Psoas muscle (tissue), 8 donors: ENCODE results near the gene SEC16B. TPM values are rescaled to one million over a fixed set of nuclear protein-coding genes. Genes with fewer than 3 reads are reported as not detected.

Source experiments
- ATAC-seq, 4 donors: fragments of 200-7000 bp; cut with Tn5 transposase; one replicate each; pipeline ENCODE4 v1.9.1; 2020; ENCODE audit warnings: moderate library complexity in 3 of 4, mild to moderate bottlenecking in 2 of 4
- DNase-seq, 2 donors: peaks; one replicate each; pipeline ENCODE4 v3.0.0-alpha.2; 2020
- H3K27ac ChIP-seq: fragments of 200-600 bp; one replicate; pipeline ENCODE4 v1.8.0; 2022
- H3K27me3 ChIP-seq, 3 donors: fragments of 200-600 bp in 1 of 3; one replicate each; pipeline versions ENCODE4 v1.6.1 to v1.8.0; 2013 to 2022; ENCODE audit warnings: low read length in 2 of 3, mild to moderate bottlenecking in 2 of 3, moderate library complexity in 1 of 3; ENCODE audit not compliant: insufficient read depth in 3 of 3
- H3K36me3 ChIP-seq, 2 donors: fragments of 200-600 bp in 1 of 2; one replicate each; pipeline versions ENCODE4 v1.6.1 to v1.8.0; 2013 to 2022; ENCODE audit warnings: low read depth in 1 of 2, mild to moderate bottlenecking in 1 of 2, moderate library complexity in 1 of 2; ENCODE audit not compliant: insufficient read depth in 1 of 2
- H3K4me1 ChIP-seq: fragments of 200-600 bp; one replicate; pipeline ENCODE4 v1.8.0; 2022
- H3K4me3 ChIP-seq: fragments of 200-600 bp; one replicate; pipeline ENCODE4 v1.8.0; 2022; ENCODE audit warnings: mild to moderate bottlenecking
- H3K9me3 ChIP-seq: fragments of 200-600 bp; one replicate; pipeline ENCODE4 v1.8.0; 2022
- WGBS, 3 donors: extraction: QIAGEN DNeasy Blood & Tissue Kit; methylation state at CpG; one replicate each; pipeline versions ENCODE4 v1.1.6 to v1.1.7; 2013; 5-methylcytosine and 5-hydroxymethylcytosine counted together
- intact Hi-C, 2 donors: fragments of 100-400 bp; cut with DNase I; formaldehyde crosslinking; loops; one replicate each; pipeline versions ENCODE4 v1.11.0 to v1.14.2; 2022
- polyA plus RNA-seq, 3 donors: library from polyadenylated mRNA; stranded (reverse); fragments of 200-250 nt; gene quantifications; one replicate each; pipeline ENCODE4 v1.2.3, GENCODE V29; 2013
- total RNA-seq, 4 donors: library from RNA; stranded (reverse); fragmentation: NEBNext Ultra II Directional in 2 of 4; extraction: Animal tissue kit (Norgen Biotek cat#: 25700) in 2 of 4; gene quantifications; one replicate each; pipeline versions ENCODE4 v1.2.1 to v1.2.4, GENCODE V29; 2021 to 2023
- TF ChIP-seq, protein P1 (sequence below): fragments of 200-600 bp; IDR thresholded peaks from one replicate; pipeline ENCODE4 v1.8.0; 2022; ENCODE audit warnings: antibody characterized with exemption
- donor health status: healthy with polysubstance abuse.
- donor health status: DM: no; HTN: no; CAD: no; lungs with moderate emphysema.
- donor health status: Bipolar disorder and iron deficiency.
- donor health status: healthy.
- donor health status: DM: yes; HTN: yes; CAD: no.
- donor health status: DM: no; HTN: no; CAD: no.
- donor health status: DM: no; HTN: no; CAD: no.
- donor health status: DM: yes; HTN: yes; CAD: no.

The SEC16B gene
- total and polyA plus RNA-seq, 7 donors, result 0.42 to 2.3 (median 0.81) TPM

GRCh38 chr1:177934927-177935326, 34.9 kb downstream of the SEC16B start:
- TF ChIP-seq, protein P1, sequence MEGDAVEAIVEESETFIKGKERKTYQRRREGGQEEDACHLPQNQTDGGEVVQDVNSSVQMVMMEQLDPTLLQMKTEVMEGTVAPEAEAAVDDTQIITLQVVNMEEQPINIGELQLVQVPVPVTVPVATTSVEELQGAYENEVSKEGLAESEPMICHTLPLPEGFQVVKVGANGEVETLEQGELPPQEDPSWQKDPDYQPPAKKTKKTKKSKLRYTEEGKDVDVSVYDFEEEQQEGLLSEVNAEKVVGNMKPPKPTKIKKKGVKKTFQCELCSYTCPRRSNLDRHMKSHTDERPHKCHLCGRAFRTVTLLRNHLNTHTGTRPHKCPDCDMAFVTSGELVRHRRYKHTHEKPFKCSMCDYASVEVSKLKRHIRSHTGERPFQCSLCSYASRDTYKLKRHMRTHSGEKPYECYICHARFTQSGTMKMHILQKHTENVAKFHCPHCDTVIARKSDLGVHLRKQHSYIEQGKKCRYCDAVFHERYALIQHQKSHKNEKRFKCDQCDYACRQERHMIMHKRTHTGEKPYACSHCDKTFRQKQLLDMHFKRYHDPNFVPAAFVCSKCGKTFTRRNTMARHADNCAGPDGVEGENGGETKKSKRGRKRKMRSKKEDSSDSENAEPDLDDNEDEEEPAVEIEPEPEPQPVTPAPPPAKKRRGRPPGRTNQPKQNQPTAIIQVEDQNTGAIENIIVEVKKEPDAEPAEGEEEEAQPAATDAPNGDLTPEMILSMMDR, result no peak
- 84 to 90% (median 86%) methylated on average over 3 of the region's 3 CpGs for WGBS, 3 donors
- ATAC-seq (no peak), DNase-seq (no peak)
- Histone ChIP-seq H3K4me3 (no peak overlapping the region), H3K4me1 (no peaks in the 10 kb centered on the region), H3K9me3 (no peaks in the 10 kb centered on the region), H3K36me3 (peaks cover 4 to 86% of the 10 kb centered on the region in 2 donors), H3K27me3 (no peaks in the 10 kb centered on the region), H3K27ac (no peak overlapping the region)
- intact Hi-C loops, result no loop called here

DNA sequence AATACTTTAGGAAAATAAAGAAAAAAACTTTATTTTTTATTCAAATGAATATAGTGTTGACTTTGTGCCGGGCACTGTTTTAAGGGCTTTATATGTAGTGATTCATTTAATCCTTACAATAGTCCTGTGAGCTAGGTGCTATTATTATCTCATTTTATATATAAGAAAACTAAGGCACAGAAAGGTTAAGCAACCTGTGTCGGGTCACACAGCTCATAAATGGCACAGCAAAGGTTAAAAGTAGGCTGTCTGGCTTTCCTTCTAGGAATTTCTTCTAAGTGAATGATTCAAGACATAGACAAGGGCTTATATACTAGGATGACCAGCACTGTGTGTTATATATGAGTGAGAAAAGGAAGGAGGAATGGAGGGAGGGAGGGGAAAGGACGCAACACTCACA, 35.4 kb downstream of the SEC16B start:
- ATAC-seq, result no peak
- Histone ChIP-seq H3K9me3 (no peaks in the 10 kb centered on the region), H3K4me3 (no peak overlapping the region), H3K36me3 (peaks cover 7 to 86% of the 10 kb centered on the region in 2 donors), H3K27ac (no peak overlapping the region), H3K4me1 (no peaks in the 10 kb centered on the region), H3K27me3 (no peaks in the 10 kb centered on the region)
- intact Hi-C loops, result no loop called here
- WGBS, 3 donors, result 96 to 98% (median 97%) methylated on average over 3 of the region's 3 CpGs
- DNase-seq, result no peak
- TF ChIP-seq, protein P1, result no peak

DNA sequence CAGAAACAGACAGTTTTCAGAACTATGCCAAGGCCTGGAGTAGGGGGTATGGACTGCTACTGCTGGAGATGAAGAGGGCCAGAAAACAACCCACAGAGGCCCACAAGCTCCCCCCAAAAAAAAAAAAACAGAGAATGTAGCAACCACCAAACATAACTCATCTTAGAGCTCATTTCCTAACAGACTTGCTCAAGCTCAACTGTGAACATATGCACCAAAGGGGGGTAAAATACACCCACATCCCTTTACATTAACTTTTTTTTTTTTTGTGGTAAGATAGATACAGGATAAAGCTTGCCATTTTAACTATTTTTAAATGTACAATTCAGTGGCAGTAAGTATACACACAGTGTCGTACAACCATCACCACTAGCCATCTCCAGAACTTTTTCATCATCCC, 36.0 kb downstream of the SEC16B start:
- DNase-seq (no peak), ATAC-seq (no peak)
- no peaks in the 10 kb centered on the region for H3K4me1 ChIP-seq
- 78 to 100% (median 92%) methylated on average over 1 of the region's 1 CpG for WGBS, 3 donors
- peaks cover 7 to 87% of the 10 kb centered on the region in 2 donors for H3K36me3 ChIP-seq
- no peaks in the 10 kb centered on the region for H3K27me3 ChIP-seq
- H3K4me3 ChIP-seq, result no peak overlapping the region
- no peaks in the 10 kb centered on the region for H3K9me3 ChIP-seq
- H3K27ac ChIP-seq, result no peak overlapping the region
- intact Hi-C loops, result no loop called here
- TF ChIP-seq, protein P1, result no peak

DNA sequence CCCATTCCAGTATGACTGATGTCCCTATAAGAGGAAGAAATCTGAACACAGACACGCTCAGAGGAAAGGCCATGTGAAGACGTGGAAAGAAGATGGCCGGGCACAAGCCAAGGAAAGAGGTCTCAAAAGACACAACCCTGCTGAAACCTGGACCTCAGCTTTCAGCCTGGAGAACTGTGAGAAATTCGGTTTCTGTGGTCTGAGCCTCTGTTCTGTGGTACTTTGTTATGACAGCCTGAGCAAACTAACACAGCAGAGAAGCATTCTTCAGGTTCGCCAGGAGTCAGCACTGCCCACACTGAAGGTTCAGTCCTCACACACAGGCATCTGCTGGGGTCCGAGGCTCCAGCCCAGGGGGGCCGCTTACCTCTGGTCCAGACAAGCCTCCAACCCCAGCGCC, 37.7 kb downstream of the SEC16B start:
- 76 to 95% (median 82%) methylated on average over 8 of the region's 8 CpGs for WGBS, 3 donors
- no peak overlapping the region for H3K27ac ChIP-seq
- DNase-seq (no peak), ATAC-seq (no peak)
- TF ChIP-seq, protein P1, result no peak
- H3K4me3 ChIP-seq, result no peak overlapping the region
- peaks cover 7 to 78% of the 10 kb centered on the region in 2 donors for H3K36me3 ChIP-seq
- intact Hi-C loops, result no loop called here
- no peaks in the 10 kb centered on the region for H3K9me3 ChIP-seq
- H3K27me3 ChIP-seq, result no peaks in the 10 kb centered on the region
- H3K4me1 ChIP-seq, result no peaks in the 10 kb centered on the region

DNA sequence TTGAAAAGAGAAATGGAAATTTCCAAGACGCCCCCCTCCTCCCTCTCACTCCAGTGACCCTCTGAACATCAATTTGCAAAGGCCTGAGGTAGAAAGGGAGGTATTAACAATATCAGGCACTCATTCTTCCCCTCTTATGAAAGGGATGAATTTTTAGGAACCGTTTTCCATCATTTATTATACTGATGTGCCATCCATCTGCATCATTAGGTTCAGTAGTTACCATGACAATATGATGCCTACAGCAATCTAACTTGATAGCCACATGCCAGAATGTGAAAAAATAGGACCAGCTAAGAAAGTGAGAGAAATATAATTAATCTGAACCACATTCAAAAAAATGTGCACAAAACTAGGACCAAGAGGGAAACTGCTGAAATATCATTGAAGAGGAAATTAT, 40.9 kb downstream of the SEC16B start:
- 83 to 88% (median 88%) methylated on average over 2 of the region's 2 CpGs for WGBS, 3 donors
- Histone ChIP-seq H3K27ac (no peak overlapping the region), H3K4me1 (no peaks in the 10 kb centered on the region), H3K4me3 (no peak overlapping the region), H3K27me3 (no peaks in the 10 kb centered on the region), H3K36me3 (peaks cover 7 to 54% of the 10 kb centered on the region in 2 donors), H3K9me3 (no peaks in the 10 kb centered on the region)
- ATAC-seq, result no peak
- DNase-seq, result no peak
- intact Hi-C loops, result no loop called here
- TF ChIP-seq, protein P1, result no peak
